HG03354 (cell line): ENCODE results near the gene TCAIM.
"Not testable (repeated sequence)": the region's sequence is repeated elsewhere in the genome, so short reads cannot be mapped to it uniquely, and the experiment has no call there.

Source experiments
- ATAC-seq: cut with Tn5 transposase; IDR thresholded peaks from one replicate; pipeline ENCODE4 v1.9.1; 2021; ENCODE audit warnings: mild to moderate bottlenecking; ENCODE audit not compliant: unreplicated experiment, poor library complexity, severe bottlenecking

TCAIM gene

GRCh38 chr3:44342176-44342790, 3.7 kb downstream of the TCAIM start:
- ATAC-seq, result no peak

DNA sequence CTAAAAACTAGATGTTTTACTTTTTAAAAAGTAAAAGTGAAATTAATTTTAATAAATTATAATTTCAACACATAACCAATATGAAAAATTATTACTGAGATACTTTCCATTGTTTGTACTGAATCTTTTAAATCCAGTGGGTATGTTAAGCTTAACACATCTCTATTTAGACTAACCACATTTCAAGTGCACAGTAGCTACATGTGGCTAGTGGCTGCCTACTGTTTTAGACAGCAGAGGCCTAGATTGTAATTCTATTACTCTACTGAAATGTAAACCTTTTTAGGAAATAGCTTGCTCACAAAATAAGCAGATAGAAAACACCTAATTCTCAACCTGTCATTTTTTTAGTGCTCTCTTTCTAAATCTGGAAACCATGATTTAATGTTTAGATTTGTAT, 4.9 kb downstream of the TCAIM start:
- no peak for ATAC-seq

DNA sequence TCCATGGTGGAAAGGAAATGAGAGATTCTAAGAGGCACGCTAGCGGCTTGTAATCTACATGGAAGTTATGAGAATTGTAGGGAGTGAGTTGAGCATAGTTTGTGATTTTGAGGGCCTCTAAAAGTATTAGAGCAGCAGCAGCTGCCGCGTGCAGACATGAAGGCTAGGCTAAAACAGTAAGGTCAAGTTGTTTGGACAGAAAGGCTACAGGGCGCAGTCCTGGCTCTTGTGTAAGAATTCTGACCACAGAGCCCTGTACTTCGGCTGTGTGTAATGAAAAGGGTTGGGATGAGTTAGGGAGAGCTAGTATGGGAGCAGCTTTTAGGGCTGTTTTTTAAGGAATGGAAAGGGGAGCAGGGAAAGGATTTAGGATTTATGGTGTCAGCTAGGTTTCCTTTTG, 8.0 kb downstream of the TCAIM start:
- not testable (repeated sequence) for ATAC-seq

DNA sequence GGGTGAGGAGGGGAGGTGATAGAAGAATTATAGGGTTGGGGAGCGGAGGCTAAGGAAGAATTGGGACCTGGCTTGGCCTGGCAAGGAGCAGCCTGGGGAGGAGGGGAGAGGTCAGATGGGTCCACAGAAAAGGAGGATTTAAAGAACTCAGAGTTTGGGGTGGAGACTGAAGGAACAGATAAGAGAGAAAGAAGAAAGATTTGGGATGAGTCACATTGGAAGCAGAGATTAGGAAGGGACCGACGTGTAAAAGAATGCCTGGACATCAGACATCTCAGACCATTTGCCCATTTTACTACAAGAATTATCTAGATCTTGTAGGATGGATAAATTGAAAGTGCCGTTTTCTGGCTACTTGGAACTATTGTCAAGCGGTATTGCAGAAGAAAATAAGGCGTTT, 10.4 kb downstream of the TCAIM start:
- ATAC-seq, result no peak

- ATAC-seq, result no peak
Observed at GRCh38 chr3:44353355-44353924, 14.9 kb downstream of the TCAIM start.

DNA sequence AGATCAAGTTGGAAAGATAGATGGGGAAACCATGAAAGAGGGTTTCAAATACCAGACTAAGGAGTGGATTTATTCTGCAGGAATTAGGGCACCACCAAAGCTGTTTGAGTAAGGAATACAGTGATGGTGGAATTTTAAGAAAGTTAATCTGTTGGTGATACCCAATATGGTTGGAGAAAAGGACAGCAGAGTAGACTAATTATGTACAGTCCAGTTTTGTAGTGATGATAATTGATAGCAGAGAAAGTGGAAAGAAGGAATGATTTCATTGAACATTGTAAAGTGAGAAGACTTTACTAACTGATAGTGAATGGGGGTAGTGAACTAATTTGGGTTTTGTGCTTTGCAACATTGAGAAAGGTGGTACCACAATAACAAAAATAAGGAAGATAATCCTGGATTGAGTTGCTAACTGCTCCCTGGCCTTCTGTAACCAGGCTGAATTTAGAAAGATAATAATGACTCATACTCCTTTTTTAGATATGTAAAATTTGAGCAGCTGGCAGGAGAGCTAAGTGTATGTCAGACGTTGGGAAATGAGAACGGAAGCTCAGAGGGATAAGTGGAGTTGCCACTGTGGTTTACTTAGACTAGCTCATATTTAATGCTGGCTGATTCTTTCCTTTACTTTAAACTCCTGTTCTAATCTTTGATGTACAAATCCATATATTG, 16.9 kb downstream of the TCAIM start:
- no peak for ATAC-seq

- no peak for ATAC-seq
Observed at GRCh38 chr3:44359146-44359751, 20.7 kb downstream of the TCAIM start.

DNA sequence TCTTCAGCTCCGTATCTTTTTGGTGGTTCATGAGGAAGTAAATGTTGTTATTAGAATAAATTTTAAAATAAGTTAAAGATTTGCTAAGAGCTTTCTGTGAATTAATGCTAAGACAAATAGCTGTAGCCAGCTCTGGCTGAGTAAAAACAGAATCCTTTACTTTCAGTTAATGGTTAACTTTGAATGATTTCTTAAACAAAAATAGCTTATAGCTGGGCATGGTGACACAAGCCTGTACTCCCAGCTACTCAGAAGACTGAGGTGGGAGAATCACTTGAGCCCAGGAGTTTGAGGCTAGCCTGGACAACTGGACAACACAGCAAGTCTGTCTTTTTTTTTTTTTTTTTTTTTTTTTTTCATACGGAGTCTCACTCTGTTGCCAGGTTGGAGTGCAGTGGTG, 25.0 kb downstream of the TCAIM start:
- ATAC-seq, result peak; percentile 79

DNA sequence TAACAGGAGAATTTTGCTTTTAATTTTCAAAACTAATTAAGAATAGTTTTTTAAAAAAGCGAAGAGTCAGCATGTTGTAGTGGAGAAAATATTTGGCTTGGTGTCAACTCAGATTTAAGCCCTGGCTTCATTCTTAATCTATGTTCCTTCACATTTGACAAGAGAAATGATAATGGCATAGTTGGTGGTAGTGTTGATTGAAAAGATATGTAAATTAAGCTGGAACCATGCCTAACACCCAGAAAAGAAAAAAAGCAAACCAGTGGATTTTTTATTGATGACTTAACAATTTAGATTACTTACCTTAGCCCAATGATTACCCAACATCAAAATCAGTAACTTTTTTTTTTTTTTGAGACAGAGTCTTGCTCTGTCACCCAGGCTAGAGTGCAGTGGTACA, 27.4 kb downstream of the TCAIM start:
- ATAC-seq, result no peak

- ATAC-seq, result no peak
Observed at GRCh38 chr3:44375450-44375849, 36.9 kb downstream of the TCAIM start.

DNA sequence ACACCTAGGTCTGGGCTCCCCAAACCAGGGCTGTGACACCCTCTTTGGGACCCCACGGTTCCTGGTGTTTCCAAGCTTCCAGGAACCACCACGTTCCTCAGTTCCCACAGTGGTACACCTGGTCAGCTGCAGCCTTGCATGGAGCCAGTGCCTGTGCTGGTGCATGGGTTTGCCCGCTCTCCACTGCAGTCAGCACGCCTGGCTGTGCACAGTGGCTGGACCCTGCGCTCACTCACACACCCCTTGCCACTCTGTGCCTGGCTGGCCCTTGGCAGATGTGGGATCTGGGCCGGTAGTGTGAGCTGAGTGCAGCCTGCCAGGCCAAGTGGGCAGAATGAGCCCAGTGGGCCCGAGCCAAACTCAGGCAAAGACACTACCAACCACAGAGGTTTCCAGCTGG, 48.8 kb downstream of the TCAIM start:
- ATAC-seq, result no peak

GRCh38 chr3:44392489-44392888, 53.9 kb downstream of the TCAIM start:
- no peak for ATAC-seq

- ATAC-seq, result no peak
Observed at GRCh38 chr3:44395714-44396113, 57.1 kb downstream of the TCAIM start.

GRCh38 chr3:44396200-44397171, 57.9 kb downstream of the TCAIM start:
- ATAC-seq, result no peak

GRCh38 chr3:44398271-44398670, 59.7 kb downstream of the TCAIM start:
- not testable (repeated sequence) for ATAC-seq

DNA sequence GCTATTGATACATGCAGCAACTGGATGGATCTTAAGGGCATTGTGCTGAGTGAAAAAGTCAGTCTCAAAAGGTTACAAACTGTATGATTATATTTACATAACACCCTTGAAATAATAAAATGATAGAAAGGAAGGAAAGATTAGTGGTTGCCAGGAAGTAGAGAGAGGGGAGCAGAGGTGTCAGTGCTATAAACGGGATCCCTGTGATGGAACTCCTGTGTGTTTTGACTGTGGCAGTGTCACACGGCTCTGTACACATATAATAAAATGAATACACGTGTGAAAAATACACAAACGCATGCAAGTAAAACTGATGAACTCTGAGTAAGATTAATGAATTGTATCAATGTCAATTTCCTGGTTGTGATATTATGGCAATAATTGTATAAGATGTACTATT, 60.3 kb downstream of the TCAIM start:
- no peak for ATAC-seq

- ATAC-seq, result no peak
Observed at GRCh38 chr3:44400771-44401170, 62.2 kb downstream of the TCAIM start.

DNA sequence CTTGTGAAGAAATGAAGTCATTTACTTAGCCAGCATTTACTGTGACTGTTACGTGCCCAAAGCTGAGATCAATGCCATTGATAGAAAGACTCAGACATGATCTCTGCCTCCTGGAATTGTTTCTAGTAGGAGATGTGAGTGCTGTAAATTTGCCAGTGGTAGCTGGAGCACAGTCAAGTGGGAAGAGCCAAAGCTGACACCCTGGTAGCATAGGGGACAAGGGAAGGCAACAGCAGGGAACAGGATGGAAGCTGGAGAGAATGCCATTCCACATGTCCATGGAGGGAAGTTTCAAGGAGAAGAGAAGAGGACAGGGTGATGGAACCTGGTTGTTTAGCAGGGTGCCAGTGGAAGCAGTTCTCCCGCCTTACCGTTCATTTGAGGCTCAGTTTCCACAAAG, 64.0 kb downstream of the TCAIM start:
- ATAC-seq, result no peak

GRCh38 chr3:44409640-44410410, 71.3 kb downstream of the TCAIM start:
- no peak for ATAC-seq
